CD4-positive, alpha-beta T cell treated with Interleukin-6 for 4 hours (primary cell): Measurements from ENCODE around the gene MAP3K15.

Source experiments
- DNase-seq: peaks from one replicate; pipeline ENCODE4 v3.0.0-alpha.2; 2020; ENCODE audit warnings: mixed read lengths

MAP3K15 gene

GRCh38 chrX:19342331-19342906 is 172.9 kb downstream of the MAP3K15 start:
- no peak for DNase-seq

- DNase-seq: no peak
These were observed 180.2 kb downstream of the MAP3K15 start for GRCh38 chrX:19334945-19335626.

- no peak for DNase-seq
These were observed 182.3 kb downstream of the MAP3K15 start for GRCh38 chrX:19332983-19333382.

GRCh38 chrX:19331831-19332230 is 183.5 kb downstream of the MAP3K15 start:
- no peak for DNase-seq

GRCh38 chrX:19326567-19326966 is 188.7 kb downstream of the MAP3K15 start:
- DNase-seq: no peak
